Fibroblast of mammary gland (primary cell): ENCODE results near the gene TTC28.
A peak's percentile ranks its signal among the peaks of the same experiment; 100 is the strongest.

Experiments used
- DNase-seq: peaks from one replicate; pipeline ENCODE4 v3.0.0-alpha.2; 2010; ENCODE audit warnings: low read depth
- H3K4me3 ChIP-seq: 2 replicates; pipeline ENCODE4 v1.5.1; 2011; ENCODE audit warnings: low read depth, mild to moderate bottlenecking, low read length, moderate library complexity; ENCODE audit not compliant: control insufficient read depth
- TF ChIP-seq, protein P1 (sequence below): conservative IDR thresholded peaks from 2 replicates; pipeline ENCODE4 v1.5.1; 2011; ENCODE audit warnings: low read depth, low read length, inconsistent platforms; ENCODE audit not compliant: control insufficient read depth, insufficient read depth

Gene TTC28

DNA sequence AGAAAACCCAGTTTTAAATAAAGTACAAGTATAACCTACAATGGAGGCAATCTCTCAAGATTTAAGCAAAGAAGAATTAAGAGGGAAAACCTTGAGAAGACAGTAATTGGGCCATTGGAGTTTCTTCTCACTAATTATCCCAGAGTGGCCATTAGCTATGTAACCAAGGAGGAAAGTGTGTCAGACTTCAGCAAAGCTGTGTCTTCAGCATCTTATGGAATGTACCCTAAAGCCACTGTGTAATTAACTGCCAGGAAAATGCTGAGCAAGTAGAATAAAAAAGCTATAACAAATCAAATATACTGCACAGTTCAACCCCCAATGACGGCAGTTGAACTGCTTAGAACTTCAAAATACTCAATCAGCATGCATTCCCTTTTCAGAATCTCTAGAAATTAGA, 261.6 kb downstream of the TTC28 start:
- no peak overlapping the region for H3K4me3 ChIP-seq
- no peak for DNase-seq
- TF ChIP-seq, protein P1, sequence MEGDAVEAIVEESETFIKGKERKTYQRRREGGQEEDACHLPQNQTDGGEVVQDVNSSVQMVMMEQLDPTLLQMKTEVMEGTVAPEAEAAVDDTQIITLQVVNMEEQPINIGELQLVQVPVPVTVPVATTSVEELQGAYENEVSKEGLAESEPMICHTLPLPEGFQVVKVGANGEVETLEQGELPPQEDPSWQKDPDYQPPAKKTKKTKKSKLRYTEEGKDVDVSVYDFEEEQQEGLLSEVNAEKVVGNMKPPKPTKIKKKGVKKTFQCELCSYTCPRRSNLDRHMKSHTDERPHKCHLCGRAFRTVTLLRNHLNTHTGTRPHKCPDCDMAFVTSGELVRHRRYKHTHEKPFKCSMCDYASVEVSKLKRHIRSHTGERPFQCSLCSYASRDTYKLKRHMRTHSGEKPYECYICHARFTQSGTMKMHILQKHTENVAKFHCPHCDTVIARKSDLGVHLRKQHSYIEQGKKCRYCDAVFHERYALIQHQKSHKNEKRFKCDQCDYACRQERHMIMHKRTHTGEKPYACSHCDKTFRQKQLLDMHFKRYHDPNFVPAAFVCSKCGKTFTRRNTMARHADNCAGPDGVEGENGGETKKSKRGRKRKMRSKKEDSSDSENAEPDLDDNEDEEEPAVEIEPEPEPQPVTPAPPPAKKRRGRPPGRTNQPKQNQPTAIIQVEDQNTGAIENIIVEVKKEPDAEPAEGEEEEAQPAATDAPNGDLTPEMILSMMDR = no peak

DNA sequence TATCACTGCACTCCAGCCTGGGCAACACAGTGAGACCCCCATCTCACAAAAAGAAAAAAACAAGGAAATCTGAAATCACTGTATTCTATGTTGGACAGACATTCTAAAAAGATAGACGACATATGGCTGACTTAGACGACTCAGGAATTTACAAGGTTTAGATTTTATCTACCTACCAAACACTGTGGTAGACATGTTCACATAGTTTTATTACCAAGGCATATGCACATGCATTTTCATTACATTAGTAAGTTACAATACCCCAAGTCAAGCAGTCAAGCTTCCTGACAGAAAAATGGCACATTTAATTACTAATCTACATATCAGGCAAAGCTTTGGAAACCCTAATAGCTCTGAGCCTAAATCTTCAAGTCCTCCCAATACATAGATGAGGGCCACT, 262.2 kb downstream of the TTC28 start:
- DNase-seq = no peak
- TF ChIP-seq, protein P1 = no peak
- H3K4me3 ChIP-seq = no peak overlapping the region

DNA sequence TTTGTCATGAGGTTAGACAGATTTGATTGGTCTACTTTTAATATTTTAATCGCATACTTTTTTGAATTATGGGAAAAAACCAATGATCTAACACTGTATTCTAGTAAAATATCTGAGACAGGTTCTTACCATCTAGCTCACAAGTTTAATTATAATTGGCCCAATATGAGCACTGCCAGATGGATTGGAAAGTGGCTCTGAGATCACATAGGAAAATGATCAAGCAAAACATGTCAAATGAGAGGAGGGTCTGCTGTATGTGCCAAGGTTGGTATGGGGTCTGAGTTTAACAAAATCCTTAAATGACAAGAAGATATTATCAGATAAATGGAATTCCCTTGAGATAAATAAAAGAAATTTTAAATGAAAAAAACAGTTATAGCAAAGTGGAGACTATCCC, 264.7 kb downstream of the TTC28 start:
- TF ChIP-seq, protein P1 = no peak
- no peak overlapping the region for H3K4me3 ChIP-seq
- DNase-seq = no peak

DNA sequence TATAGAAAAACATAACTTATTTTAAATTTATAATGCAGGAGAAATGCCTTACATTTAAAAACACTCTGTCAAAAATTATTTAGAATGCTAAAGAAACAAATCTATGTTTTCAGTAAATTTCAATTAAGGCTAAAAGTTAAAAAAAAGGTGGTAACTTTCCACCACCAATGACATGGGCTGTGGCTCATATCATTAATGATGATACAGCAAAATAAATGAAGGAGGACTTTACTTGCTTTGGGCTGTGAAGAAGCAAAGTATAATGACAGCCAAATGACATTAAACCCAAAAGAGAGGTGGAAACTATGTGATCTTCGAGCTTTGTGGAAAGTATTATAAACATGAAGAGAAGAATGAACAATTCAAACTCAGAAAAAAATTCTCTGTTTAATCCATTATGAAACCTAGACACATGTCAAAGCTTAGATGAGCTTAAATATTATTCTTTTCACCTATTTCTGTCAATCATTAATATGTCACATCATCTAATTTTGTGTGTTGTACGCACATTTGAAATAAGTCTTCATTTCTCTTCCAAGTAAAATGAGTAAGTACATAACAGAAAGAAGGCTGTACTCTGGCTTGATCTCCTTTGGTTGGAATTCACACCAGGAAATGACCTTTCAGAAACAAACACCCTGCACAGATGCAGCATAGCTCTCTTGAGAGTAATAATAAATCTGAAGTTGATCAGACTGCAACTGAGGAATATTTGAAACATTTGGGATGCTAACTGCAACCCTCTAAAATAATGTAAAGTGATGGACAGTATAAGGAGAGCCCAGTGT, 265.8 kb downstream of the TTC28 start:
- no peak overlapping the region for H3K4me3 ChIP-seq
- peak; percentile 42 for DNase-seq
- TF ChIP-seq, protein P1 = no peak

DNA sequence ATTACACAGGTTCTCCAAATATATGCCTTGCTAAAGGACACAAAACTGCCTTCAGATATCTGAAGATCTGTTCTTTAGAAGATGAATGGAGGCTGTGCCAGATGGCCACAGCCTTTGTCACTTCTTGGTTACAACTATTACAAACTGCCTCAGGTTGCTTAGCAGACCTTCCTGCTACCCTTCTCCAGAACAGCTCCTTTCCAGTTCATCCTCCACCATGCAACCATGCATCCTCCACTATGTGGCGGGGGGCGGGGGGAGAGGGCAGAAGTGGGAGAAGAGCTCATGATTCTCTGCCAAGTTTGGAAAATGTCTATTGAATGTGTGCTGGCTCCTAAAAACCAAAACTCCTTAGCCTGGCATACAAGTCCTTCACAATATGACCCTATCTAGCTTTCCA, 267.5 kb downstream of the TTC28 start:
- DNase-seq = no peak
- no peak overlapping the region for H3K4me3 ChIP-seq
- TF ChIP-seq, protein P1 = no peak

DNA sequence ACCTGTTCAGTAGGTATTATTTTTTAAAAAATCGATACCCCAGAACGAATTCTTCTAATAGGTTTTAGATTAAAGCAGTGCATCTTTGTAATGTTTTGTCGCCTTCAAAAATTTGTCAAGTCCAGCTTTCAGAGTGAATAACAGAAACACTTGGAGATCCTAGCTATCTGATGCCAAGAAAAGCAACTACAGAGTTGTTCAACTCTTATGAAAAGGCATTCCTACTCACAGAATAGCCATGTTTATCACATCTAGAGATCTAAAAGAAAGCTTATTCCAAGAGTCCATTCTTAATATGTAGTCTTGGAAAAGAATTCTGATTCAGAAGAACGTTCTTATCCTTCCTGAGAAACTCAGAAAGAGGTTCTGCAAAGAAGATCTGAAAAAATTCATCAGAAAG, 268.5 kb downstream of the TTC28 start:
- TF ChIP-seq, protein P1 = no peak
- H3K4me3 ChIP-seq = no peak overlapping the region
- DNase-seq = no peak

DNA sequence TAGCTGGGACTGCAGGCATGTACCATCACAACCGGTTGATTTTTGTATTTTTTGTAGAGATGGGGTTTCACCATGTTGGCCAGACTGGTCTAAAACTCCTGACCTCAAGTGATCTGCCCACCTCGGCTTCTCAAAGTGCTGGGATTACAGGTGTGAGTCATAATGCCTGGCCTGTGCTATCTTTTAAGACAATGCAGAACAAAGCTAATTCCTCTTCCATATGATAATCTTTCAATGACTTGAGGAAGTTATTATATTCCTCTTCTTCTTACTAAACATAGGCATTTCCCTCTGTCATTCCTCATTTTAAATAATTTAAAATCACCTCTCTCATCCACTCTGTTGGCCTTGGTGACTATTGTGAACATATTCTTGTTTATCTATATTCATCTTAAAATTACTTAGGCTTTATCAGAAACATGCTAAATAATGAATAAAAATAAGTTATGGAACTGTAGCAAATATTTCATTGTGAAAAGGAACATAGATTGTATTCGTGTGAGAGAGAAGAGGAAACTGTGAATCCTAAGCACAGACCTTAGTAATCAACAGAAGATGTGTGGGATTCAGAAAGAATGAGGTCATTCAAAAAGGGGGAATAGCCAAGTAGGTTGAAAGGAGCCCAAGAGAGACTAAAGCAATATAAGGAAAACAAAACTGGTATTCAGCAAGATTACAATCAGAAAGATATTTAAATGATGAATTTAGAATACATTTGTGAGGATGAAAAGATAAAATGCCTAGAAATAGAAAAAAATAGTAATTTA, 269.4 kb downstream of the TTC28 start:
- no peak overlapping the region for H3K4me3 ChIP-seq
- peak; percentile 71 for DNase-seq
- TF ChIP-seq, protein P1 = no peak
